Chondrocyte (in vitro differentiated cells): Measurements from ENCODE around the gene KLHL18. TPM values are rescaled to one million over a fixed set of nuclear protein-coding genes. Genes with fewer than 3 reads are reported as not detected.
A peak's percentile ranks its signal among the peaks of the same experiment; 100 is the strongest.

Experiments used
- DNase-seq: peaks from one replicate; pipeline ENCODE4 v3.0.0; 2021; ENCODE audit warnings: mixed read lengths, low spot score
- H3K27ac Mint-ChIP-seq: one replicate; pipeline ENCODE4 v1.8.0; 2021; ENCODE audit warnings: mild to moderate bottlenecking, moderate library complexity, mixed read lengths; ENCODE audit not compliant: unreplicated experiment
- H3K27me3 Mint-ChIP-seq: 2 replicates; pipeline ENCODE4 v1.8.0; 2021; ENCODE audit warnings: low read depth, mixed read lengths
- H3K36me3 Mint-ChIP-seq: 2 replicates; pipeline ENCODE4 v1.8.0; 2021; ENCODE audit warnings: low read depth, mixed read lengths
- H3K4me1 Mint-ChIP-seq: 2 replicates; pipeline ENCODE4 v1.8.0; 2021; ENCODE audit warnings: low read depth, mild to moderate bottlenecking, mixed read lengths
- H3K4me3 Mint-ChIP-seq: one replicate; pipeline ENCODE4 v1.8.0; 2021; ENCODE audit warnings: mild to moderate bottlenecking, moderate library complexity, mixed read lengths; ENCODE audit not compliant: unreplicated experiment
- H3K9me3 Mint-ChIP-seq: 2 replicates; pipeline ENCODE4 v1.8.0; 2021; ENCODE audit warnings: low read depth, mixed read lengths
- CTCF ChIP-seq: fragments of 200-600 bp; sonication (generic); IDR thresholded peaks from 2 replicates; pipeline ENCODE4 v1.5.0; 2021; ENCODE audit warnings: antibody characterized with exemption, mild to moderate bottlenecking, moderate library complexity
- total RNA-seq: library from RNA; stranded (reverse); gene quantifications from 3 replicates; pipeline ENCODE4 v1.2.1, GENCODE V29; 2021

The KLHL18 gene
- total RNA-seq, 1 donor from 2014 or later, result 31.9 TPM

GRCh38 chr3:47323431-47324277 is 40.9 kb downstream of the KLHL18 start:
- Mint-ChIP-seq H3K4me3 (no peak overlapping the region), H3K27ac (peak overlapping the region; percentile 43), H3K4me1 (peaks cover 14% of the 10 kb centered on the region), H3K27me3 (no peaks in the 10 kb centered on the region), H3K36me3 (peaks cover 11% of the 10 kb centered on the region), H3K9me3 (no peaks in the 10 kb centered on the region)
- no peak for TF ChIP-seq CTCF
- no peak for DNase-seq

GRCh38 chr3:47324278-47324865 is 41.6 kb downstream of the KLHL18 start:
- no peak for DNase-seq
- peak; percentile 88 for TF ChIP-seq CTCF
- Mint-ChIP-seq H3K27me3 (no peaks in the 10 kb centered on the region), H3K4me1 (peaks cover 8% of the 10 kb centered on the region), H3K27ac (no peak overlapping the region), H3K36me3 (peaks cover 11% of the 10 kb centered on the region), H3K9me3 (no peaks in the 10 kb centered on the region), H3K4me3 (no peak overlapping the region)

GRCh38 chr3:47333907-47334306 is 51.2 kb downstream of the KLHL18 start:
- Mint-ChIP-seq H3K36me3 (peaks cover 40% of the 10 kb centered on the region), H3K9me3 (no peaks in the 10 kb centered on the region), H3K27me3 (no peaks in the 10 kb centered on the region), H3K4me1 (no peaks in the 10 kb centered on the region), H3K27ac (no peak overlapping the region), H3K4me3 (no peak overlapping the region)
- TF ChIP-seq CTCF, result no peak
- no peak for DNase-seq

GRCh38 chr3:47337656-47338055 is 54.9 kb downstream of the KLHL18 start:
- Mint-ChIP-seq H3K4me3 (no peak overlapping the region), H3K27ac (no peak overlapping the region), H3K27me3 (no peaks in the 10 kb centered on the region), H3K9me3 (no peaks in the 10 kb centered on the region), H3K4me1 (no peaks in the 10 kb centered on the region), H3K36me3 (peaks cover 39% of the 10 kb centered on the region)
- TF ChIP-seq CTCF, result no peak
- DNase-seq, result no peak

- no peak for TF ChIP-seq CTCF
- Mint-ChIP-seq H3K36me3 (peaks cover 43% of the 10 kb centered on the region), H3K27ac (no peak overlapping the region), H3K27me3 (no peaks in the 10 kb centered on the region), H3K9me3 (no peaks in the 10 kb centered on the region), H3K4me3 (no peak overlapping the region), H3K4me1 (no peaks in the 10 kb centered on the region)
- no peak for DNase-seq
Measured at GRCh38 chr3:47339951-47340350, 57.2 kb downstream of the KLHL18 start.
